Neural cell (in vitro differentiated cells): ENCODE results near the gene BCL2L2.

Experiments
- CTCF ChIP-seq: fragments of 450-650 bp; IDR thresholded peaks from 2 replicates; pipeline ENCODE4 v1.5.1; 2014; ENCODE audit warnings: antibody characterized with exemption, mild to moderate bottlenecking, moderate library complexity; ENCODE audit not compliant: poor library complexity, severe bottlenecking
- EP300 ChIP-seq: fragments of 450-650 bp; conservative IDR thresholded peaks from 2 replicates; pipeline ENCODE4 v1.6.1; 2014; ENCODE audit warnings: antibody characterized with exemption, mild to moderate bottlenecking, moderate library complexity; ENCODE audit not compliant: poor library complexity, severe bottlenecking
- EZH2 ChIP-seq: fragments of 200-600, 300-800 bp; shearing (Covaris generic), sonication (generic); IDR thresholded peaks from 2 replicates; pipeline ENCODE4 v1.6.1; 2014; ENCODE audit warnings: antibody characterized with exemption, low read length, borderline replicate concordance, mild to moderate bottlenecking; ENCODE audit not compliant: insufficient read depth, poor library complexity, severe bottlenecking
- MXI1 ChIP-seq: fragments of 450-650 bp; conservative IDR thresholded peaks from 2 replicates; pipeline ENCODE4 v1.6.1; 2014; ENCODE audit warnings: antibody characterized with exemption, mild to moderate bottlenecking; ENCODE audit not compliant: poor library complexity, severe bottlenecking
- POLR2AphosphoS5 ChIP-seq: IDR thresholded peaks from 2 replicates; pipeline ENCODE4 v1.6.1; 2012
- RAD21 ChIP-seq: fragments of 450-650 bp; conservative IDR thresholded peaks from 2 replicates; pipeline ENCODE4 v1.6.1; 2014; ENCODE audit warnings: antibody characterized with exemption, mild to moderate bottlenecking, moderate library complexity
- REST ChIP-seq: IDR thresholded peaks from 2 replicates; pipeline ENCODE4 v1.6.1; 2012; ENCODE audit warnings: borderline replicate concordance
- SMC3 ChIP-seq: fragments of 450-650 bp; conservative IDR thresholded peaks from 2 replicates; pipeline ENCODE4 v1.6.1; 2014; ENCODE audit warnings: antibody characterized with exemption, mild to moderate bottlenecking, moderate library complexity; ENCODE audit not compliant: poor library complexity
- TAF1 ChIP-seq: IDR thresholded peaks from 2 replicates; pipeline ENCODE4 v1.6.1; 2012; ENCODE audit warnings: low read depth

DNA sequence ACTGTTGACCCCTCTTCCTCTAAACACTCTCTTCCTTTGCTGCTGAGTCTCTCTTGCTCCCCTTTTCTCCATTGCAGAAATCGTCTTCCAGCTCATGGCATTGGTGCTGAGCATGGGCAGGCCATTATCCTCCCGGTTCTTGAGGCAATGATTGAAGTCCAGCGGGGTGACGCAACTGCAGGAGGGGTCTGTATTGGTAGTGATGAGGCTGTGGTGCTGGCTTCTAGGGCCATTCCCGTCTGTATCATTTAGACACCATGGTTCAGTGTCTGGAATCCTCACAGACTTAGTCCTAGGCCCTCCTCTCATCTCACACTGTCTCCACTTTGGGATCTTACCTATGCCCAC is 46.8 kb downstream of the BCL2L2 start:
- TF ChIP-seq MXI1 (no peak), CTCF (no peak), EZH2 (no peak), TAF1 (no peak), EP300 (no peak), SMC3 (no peak), POLR2AphosphoS5 (no peak), REST (no peak), RAD21 (no peak)
